Osteoblast (primary cell): ENCODE data around the gene SSPN. TPM values are rescaled to one million over a fixed set of nuclear protein-coding genes. Genes with fewer than 3 reads are reported as not detected.

Experiments used
- DNase-seq: peaks from one replicate; pipeline ENCODE4 v3.0.0; 2011; ENCODE audit warnings: low spot score, mixed read lengths; ENCODE audit not compliant: insufficient read length; ENCODE audit errors: missing footprints
- H2AFZ ChIP-seq: 2 replicates; pipeline ENCODE4 v1.6.0; 2011; ENCODE audit warnings: mild to moderate bottlenecking, low read length
- H3K27ac ChIP-seq: 2 replicates; pipeline ENCODE4 v1.5.1; 2011; ENCODE audit warnings: mild to moderate bottlenecking, low read depth, low read length, moderate library complexity
- H3K27me3 ChIP-seq: 2 replicates; pipeline ENCODE4 v1.6.0; 2012; ENCODE audit warnings: mild to moderate bottlenecking, control low read depth, inconsistent platforms, low read length, moderate library complexity; ENCODE audit not compliant: insufficient read depth
- H3K36me3 ChIP-seq: 2 replicates; pipeline ENCODE4 v1.5.1; 2011; ENCODE audit warnings: mild to moderate bottlenecking, low read length, control low read depth, moderate library complexity; ENCODE audit not compliant: insufficient read depth
- H3K4me1 ChIP-seq: 2 replicates; pipeline ENCODE4 v1.5.1; 2011; ENCODE audit warnings: mild to moderate bottlenecking, low read length, control low read depth, moderate library complexity; ENCODE audit not compliant: insufficient read depth
- H3K4me2 ChIP-seq: 2 replicates; pipeline ENCODE4 v1.6.0; 2011; ENCODE audit warnings: mild to moderate bottlenecking, low read length; ENCODE audit not compliant: insufficient read depth
- H3K4me3 ChIP-seq: fragments of 200-600 bp; sonication (generic); 3 replicates; pipeline ENCODE4 v1.5.1; 2012; ENCODE audit warnings: mild to moderate bottlenecking, low read length, inconsistent platforms; ENCODE audit not compliant: insufficient read depth
- H3K79me2 ChIP-seq: 2 replicates; pipeline ENCODE4 v1.6.0; 2012; ENCODE audit warnings: mild to moderate bottlenecking, low read length, control low read depth, inconsistent platforms; ENCODE audit not compliant: insufficient read depth
- H3K9me3 ChIP-seq: 2 replicates; pipeline ENCODE4 v1.5.1; 2011; ENCODE audit warnings: low read depth, low read length, control low read depth
- H4K20me1 ChIP-seq: 2 replicates; pipeline ENCODE4 v1.6.0; 2012; ENCODE audit warnings: mild to moderate bottlenecking, low read length, control low read depth; ENCODE audit not compliant: insufficient read depth
- total RNA-seq: library from RNA; depleted of rRNA; stranded (reverse); fragments of >200 nt; gene quantifications from 2 replicates; pipeline ENCODE4 v1.2.3, GENCODE V29; 2012
- TF ChIP-seq, protein P1 (sequence below): IDR thresholded peaks from 2 replicates; pipeline ENCODE4 v1.5.1; 2011; ENCODE audit warnings: mild to moderate bottlenecking, low read depth, low read length, moderate library complexity; ENCODE audit errors: extremely low read depth

The SSPN gene
- total RNA-seq, 1 donor = 9.8 TPM

DNA sequence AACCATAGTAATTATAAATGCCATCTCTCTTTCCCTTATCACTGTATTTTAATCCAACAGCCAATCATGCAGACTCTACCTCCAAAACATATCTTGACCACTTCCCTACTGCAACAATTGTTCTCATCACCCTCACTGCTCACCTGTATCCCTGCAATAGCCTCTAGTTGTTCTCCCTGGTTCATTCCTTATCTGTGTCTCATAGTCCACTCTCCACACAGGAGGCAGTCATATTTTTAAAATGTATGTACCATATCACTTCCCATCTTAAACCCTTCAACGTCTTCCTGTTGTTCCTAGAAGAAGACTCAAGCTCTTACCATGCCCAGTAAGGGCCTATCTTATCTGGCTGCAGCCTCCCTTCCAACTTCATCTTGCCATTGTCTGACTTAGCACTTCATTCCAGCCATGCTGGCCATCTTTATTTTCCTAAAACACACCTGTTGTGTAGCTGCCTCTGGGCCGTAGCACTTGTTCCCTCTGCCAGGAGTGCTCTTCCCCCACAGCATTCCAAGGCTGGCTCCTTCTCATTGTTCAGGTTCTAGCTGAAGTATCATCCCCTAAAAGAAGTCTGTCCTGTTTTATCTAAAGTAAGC is 42.8 kb upstream of the SSPN start:
- Histone ChIP-seq H3K4me2 (peak overlapping the region; percentile 76), H3K27me3 (no peaks in the 10 kb centered on the region), H3K36me3 (no peaks in the 10 kb centered on the region), H4K20me1 (no peaks in the 10 kb centered on the region), H3K27ac (peak overlapping the region; percentile 62), H3K4me3 (no peak overlapping the region), H2AFZ (no peak overlapping the region), H3K9me3 (no peaks in the 10 kb centered on the region), H3K4me1 (peaks cover 45% of the 10 kb centered on the region), H3K79me2 (no peaks in the 10 kb centered on the region)
- TF ChIP-seq, protein P1, sequence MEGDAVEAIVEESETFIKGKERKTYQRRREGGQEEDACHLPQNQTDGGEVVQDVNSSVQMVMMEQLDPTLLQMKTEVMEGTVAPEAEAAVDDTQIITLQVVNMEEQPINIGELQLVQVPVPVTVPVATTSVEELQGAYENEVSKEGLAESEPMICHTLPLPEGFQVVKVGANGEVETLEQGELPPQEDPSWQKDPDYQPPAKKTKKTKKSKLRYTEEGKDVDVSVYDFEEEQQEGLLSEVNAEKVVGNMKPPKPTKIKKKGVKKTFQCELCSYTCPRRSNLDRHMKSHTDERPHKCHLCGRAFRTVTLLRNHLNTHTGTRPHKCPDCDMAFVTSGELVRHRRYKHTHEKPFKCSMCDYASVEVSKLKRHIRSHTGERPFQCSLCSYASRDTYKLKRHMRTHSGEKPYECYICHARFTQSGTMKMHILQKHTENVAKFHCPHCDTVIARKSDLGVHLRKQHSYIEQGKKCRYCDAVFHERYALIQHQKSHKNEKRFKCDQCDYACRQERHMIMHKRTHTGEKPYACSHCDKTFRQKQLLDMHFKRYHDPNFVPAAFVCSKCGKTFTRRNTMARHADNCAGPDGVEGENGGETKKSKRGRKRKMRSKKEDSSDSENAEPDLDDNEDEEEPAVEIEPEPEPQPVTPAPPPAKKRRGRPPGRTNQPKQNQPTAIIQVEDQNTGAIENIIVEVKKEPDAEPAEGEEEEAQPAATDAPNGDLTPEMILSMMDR = no peak
- DNase-seq = no peak

DNA sequence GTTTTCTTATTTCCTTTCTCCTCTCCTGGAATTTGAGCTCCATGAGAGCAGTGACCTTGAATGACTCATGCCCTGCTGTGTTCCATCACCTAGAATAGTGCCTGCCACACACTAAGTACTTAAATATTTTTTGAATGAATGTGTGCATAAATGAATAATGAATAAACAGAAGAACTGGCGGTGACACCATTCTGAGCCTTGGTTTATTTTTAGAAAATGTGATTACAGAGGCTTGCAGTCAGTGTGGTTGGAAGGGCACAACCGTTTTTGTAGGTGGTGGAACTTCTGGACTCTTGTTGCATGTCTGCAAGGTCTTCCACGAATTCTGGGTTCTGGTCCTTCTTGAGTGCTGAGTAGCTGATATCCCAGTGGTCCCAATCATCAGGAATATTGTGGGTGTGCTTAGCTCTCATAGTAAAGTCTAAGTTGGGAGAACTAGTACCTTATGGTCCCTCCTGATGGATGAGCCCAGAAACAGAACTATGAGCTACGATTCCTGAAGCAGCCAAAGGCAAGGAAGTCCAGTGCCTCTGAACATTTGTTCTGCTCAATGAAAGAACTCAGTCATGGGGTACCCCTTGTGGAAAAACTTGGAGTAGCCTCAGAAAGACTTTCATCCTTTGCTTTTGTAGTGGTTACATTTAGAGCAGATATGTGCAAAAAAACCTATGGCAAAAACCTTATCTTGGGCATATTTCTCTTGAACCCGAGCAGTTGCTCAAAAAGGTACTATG is 41.8 kb upstream of the SSPN start:
- Histone ChIP-seq H3K79me2 (no peaks in the 10 kb centered on the region), H3K4me1 (peaks cover 45% of the 10 kb centered on the region), H3K36me3 (no peaks in the 10 kb centered on the region), H3K9me3 (no peaks in the 10 kb centered on the region), H3K27ac (peak overlapping the region; percentile 82), H3K4me2 (peak overlapping the region; percentile 76), H3K4me3 (peak overlapping the region; percentile 26), H3K27me3 (no peaks in the 10 kb centered on the region), H4K20me1 (no peaks in the 10 kb centered on the region), H2AFZ (peak overlapping the region; percentile 79)
- TF ChIP-seq, protein P1 = peak; percentile 50
- peak; percentile 81 for DNase-seq

DNA sequence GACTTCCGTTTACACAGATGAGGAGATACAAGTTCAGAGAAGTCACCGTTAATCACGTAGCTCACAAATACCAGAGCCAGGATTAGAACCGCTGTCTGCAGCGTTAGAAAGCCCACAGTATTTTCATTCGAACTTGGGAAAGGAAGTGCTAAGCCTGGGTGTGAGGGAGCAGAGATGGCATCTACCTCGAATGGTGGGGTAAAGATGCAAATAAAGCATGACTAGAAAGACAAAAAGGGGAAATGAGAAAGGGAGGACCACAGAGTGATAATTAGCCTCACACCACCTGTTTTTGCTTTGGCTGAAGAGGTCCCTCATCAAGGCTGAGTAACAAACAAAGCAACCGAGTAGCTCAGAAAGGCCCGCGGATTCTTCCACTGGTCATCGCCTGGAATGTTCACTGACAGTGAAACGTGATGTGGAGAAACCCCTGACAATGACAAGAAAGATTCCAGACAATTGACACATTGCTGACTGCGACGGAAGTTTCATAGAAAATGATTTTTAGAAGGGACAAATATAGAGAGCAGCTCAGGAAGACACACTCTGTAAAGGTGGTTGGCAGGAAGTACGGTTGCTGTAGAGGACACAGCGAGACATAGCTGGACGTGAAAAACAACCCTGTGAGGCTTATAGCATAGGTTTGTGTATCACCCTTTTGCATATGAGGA is 39.0 kb upstream of the SSPN start:
- H2AFZ ChIP-seq = no peak overlapping the region
- H3K27me3 ChIP-seq = no peaks in the 10 kb centered on the region
- H3K36me3 ChIP-seq = no peaks in the 10 kb centered on the region
- peaks cover 30% of the 10 kb centered on the region for H3K4me1 ChIP-seq
- H3K79me2 ChIP-seq = no peaks in the 10 kb centered on the region
- H3K4me3 ChIP-seq = no peak overlapping the region
- no peaks in the 10 kb centered on the region for H3K9me3 ChIP-seq
- TF ChIP-seq, protein P1 = no peak
- no peak overlapping the region for H3K4me2 ChIP-seq
- no peaks in the 10 kb centered on the region for H4K20me1 ChIP-seq
- no peak overlapping the region for H3K27ac ChIP-seq
- no peak for DNase-seq

DNA sequence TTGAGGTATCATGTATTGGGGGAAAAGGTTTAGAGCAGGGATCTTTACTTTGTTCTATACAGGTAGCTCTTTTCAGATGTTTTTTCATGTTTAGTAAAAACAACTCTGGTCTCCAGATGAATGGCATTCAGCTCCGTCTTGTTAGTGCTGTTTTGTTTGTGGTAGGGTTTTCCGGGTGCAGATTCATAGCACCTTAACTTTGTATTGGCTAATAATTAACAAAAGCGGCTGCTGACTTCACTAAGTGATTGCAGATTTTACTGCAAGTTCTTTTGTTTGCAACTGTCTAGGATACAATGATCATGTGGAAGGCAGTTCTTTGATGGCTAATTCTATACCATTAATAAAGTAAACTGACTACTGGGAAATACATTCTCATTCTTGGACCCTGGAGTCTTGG is 38.4 kb upstream of the SSPN start:
- H3K36me3 ChIP-seq = no peaks in the 10 kb centered on the region
- no peak overlapping the region for H3K27ac ChIP-seq
- H3K4me1 ChIP-seq = peaks cover 23% of the 10 kb centered on the region
- no peaks in the 10 kb centered on the region for H3K79me2 ChIP-seq
- H3K9me3 ChIP-seq = no peaks in the 10 kb centered on the region
- no peak overlapping the region for H2AFZ ChIP-seq
- no peak for DNase-seq
- no peaks in the 10 kb centered on the region for H3K27me3 ChIP-seq
- no peak overlapping the region for H3K4me3 ChIP-seq
- H3K4me2 ChIP-seq = no peak overlapping the region
- TF ChIP-seq, protein P1 = no peak
- no peaks in the 10 kb centered on the region for H4K20me1 ChIP-seq
